ENCODE measurements around the gene CYB5RL. TPM values are rescaled to one million over a fixed set of nuclear protein-coding genes. Genes with fewer than 3 reads are reported as not detected.
A peak's percentile ranks its signal among the peaks of the same experiment; 100 is the strongest.

CYB5RL gene
- total and polyA plus RNA-seq, 7 donors = 0.89 to 6.4 (median 3.2) TPM

DNA sequence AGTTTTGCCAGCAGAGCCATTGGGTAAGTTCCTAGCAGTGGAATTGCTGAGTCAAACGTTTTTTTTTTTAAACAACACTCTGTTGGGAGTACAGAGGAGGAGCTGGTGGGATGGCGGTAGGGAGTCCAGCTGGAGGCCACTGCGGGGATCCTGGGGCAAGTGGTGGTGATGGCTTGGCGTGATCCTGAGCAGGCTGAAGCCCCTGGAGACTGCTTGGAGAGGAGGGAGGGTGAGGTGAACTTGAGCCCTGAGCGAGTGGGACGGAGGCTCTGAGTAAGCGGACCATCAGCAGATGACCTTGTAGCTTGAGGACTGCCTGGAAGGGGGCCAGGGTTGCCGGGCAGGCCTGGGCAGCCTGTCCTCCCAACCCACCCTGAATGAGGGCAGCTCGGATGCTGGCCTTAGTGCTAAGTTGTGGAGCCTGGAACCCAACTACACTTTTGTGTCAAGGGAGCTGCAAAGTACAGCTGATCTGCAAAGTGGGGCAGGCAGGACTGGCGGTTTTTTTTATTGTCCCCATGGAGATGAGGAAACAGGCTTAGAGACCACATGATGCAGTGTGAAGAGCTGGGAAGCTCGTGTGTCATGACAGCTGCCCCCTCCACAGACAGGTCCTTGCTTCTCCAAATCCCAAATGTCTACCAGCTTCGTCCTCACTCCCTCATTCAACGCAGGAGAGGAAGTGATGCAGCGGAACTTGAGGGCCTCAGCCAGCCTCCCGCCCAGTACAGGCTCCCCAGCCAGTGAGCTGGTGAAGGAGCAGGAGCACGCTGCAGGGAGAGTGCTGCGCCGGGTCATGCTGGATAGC is 20.4 kb upstream of the CYB5RL start:
- Histone ChIP-seq H3K4me1 (peaks cover 20% of the 10 kb centered on the region), H3K36me3 (ENCODE audit: insufficient read depth in 1 of 2, low read depth in 1 of 2) (peaks cover 0 to 43% of the 10 kb centered on the region in 2 donors), H3K27me3 (ENCODE audit: insufficient read depth in 3 of 3, low read length in 2 of 3) (no peaks in the 10 kb centered on the region)

DNA sequence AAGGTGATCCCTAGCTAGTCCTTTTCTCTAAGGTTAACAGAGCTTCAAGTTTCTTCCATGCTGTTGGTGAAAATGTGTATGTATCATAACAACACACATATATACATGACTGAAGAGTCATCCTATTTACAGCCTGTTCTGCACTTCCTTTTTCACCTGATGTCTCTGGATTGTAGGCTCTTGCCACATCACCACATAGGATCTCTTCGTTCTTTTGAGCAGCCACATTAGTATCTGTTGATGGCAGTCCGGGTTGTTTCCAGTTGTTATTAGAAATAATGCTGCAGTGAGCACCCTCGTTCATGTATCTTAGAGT is 19.8 kb upstream of the CYB5RL start:
- intact Hi-C loops (cut with DNase I) = loop anchor here in 1 of 2 donors (5.0 kb wide), 2 partner anchors 48 to 97 kb away; no protein-coding TSS in a partner anchor
- no peak for ATAC-seq
- no peaks in the 10 kb centered on the region for H3K27me3 ChIP-seq (ENCODE audit: insufficient read depth in 3 of 3, low read length in 2 of 3)
- DNase-seq = no peak
- H3K4me3 ChIP-seq = no peak overlapping the region
- H3K36me3 ChIP-seq (ENCODE audit: insufficient read depth in 1 of 2, low read depth in 1 of 2) = peaks cover 4 to 45% of the 10 kb centered on the region in 2 donors
- 25 to 35% (median 29%) methylated on average over 3 of the region's 3 CpGs for WGBS, 3 donors
- no peaks in the 10 kb centered on the region for H3K9me3 ChIP-seq
- peak overlapping the region; percentile 67 for H3K27ac ChIP-seq
- peaks cover 20% of the 10 kb centered on the region for H3K4me1 ChIP-seq
- TF ChIP-seq, protein P1, sequence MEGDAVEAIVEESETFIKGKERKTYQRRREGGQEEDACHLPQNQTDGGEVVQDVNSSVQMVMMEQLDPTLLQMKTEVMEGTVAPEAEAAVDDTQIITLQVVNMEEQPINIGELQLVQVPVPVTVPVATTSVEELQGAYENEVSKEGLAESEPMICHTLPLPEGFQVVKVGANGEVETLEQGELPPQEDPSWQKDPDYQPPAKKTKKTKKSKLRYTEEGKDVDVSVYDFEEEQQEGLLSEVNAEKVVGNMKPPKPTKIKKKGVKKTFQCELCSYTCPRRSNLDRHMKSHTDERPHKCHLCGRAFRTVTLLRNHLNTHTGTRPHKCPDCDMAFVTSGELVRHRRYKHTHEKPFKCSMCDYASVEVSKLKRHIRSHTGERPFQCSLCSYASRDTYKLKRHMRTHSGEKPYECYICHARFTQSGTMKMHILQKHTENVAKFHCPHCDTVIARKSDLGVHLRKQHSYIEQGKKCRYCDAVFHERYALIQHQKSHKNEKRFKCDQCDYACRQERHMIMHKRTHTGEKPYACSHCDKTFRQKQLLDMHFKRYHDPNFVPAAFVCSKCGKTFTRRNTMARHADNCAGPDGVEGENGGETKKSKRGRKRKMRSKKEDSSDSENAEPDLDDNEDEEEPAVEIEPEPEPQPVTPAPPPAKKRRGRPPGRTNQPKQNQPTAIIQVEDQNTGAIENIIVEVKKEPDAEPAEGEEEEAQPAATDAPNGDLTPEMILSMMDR (IDR thresholded peaks at IDR 0.05) = no peak

More for the DNA sequence above, 20.4 kb upstream of the CYB5RL start:
- DNase-seq (peak; percentile 79 to 85), ATAC-seq (peak; percentile 82 to 89 (median 86))
- intact Hi-C loops (cut with DNase I) = loop anchor here in 1 of 2 donors (5.0 kb wide), 1 partner anchor 98 kb away; no protein-coding TSS in a partner anchor
- TF ChIP-seq, protein P1 (IDR thresholded peaks at IDR 0.05) = no peak
- 15 to 25% (median 21%) methylated on average over 18 of the region's 18 CpGs for WGBS, 3 donors
- Histone ChIP-seq H3K9me3 (no peaks in the 10 kb centered on the region), H3K27ac (peak overlapping the region; percentile 67), H3K4me3 (no peak overlapping the region)

DNA sequence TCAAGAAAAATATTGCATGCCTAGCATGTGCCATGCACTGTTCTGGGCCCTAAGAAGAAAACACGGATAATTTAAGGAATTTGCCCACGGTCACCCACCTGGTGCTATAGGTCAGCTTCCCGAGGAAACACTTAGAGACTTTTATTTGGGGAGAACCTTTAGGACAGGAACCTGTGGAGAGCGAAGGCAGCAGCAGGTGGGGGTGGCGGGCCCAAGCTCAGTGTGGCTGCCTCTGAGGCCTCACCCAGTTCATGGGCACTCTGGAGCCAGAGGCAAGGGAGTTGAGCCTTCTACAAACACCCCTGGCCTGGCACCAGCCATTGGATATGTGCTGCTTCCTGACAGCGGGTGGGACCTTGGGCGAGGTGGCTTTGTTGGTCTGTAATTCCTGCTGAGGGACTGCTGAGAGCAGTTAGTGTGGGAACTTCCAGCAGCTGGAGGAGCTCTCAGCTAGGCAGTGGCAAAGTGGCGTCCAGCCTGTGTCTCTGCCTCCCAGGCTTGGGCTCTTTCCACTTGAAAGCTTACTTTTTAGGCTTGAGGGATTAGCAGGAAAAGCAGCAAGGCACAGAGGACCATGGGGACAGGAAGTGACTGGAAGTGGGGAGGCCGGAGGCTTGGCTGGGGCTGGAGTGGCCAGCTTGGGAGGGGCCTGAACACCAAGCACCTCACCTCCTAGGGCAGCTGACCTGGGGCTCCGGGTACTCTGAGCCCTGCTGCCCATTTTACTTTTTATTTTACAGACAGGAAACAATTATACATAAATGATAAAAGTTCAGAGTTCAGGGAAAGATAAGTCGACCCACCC is 19.3 kb upstream of the CYB5RL start:
- DNase-seq = no peak
- no peaks in the 10 kb centered on the region for H3K27me3 ChIP-seq (ENCODE audit: insufficient read depth in 3 of 3, low read length in 2 of 3)
- TF ChIP-seq, protein P1 (IDR thresholded peaks at IDR 0.05) = no peak
- H3K27ac ChIP-seq = peak overlapping the region; percentile 67
- H3K4me1 ChIP-seq = peaks cover 20% of the 10 kb centered on the region
- no peak for ATAC-seq
- intact Hi-C loops (cut with DNase I) = loop anchor here in 1 of 2 donors (5.0 kb wide), 1 partner anchor 48 kb away; no protein-coding TSS in a partner anchor
- 66 to 69% (median 69%) methylated on average over 11 of the region's 11 CpGs for WGBS, 3 donors
- no peaks in the 10 kb centered on the region for H3K9me3 ChIP-seq
- no peak overlapping the region for H3K4me3 ChIP-seq
- H3K36me3 ChIP-seq (ENCODE audit: insufficient read depth in 1 of 2, low read depth in 1 of 2) = peaks cover 4 to 50% of the 10 kb centered on the region in 2 donors

DNA sequence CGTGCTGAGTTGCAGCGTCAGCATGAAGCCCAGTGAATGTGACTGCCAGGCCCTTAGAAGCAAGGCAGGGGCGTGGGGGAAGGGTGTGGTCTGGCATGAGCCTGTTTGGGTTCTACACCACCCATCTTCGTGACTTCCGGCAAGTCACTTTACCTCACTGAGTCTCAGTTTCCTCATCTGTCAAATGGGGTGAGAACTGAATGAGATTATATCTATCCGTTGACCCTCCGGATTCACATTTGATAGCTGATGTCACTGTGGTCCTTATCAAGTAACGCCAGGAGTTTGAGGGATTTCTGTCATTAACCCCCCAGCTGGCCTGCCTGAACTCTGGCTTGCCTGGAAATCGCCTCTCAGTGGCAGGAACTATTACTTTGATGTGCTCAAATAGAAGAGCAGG is 15.7 kb upstream of the CYB5RL start:
- WGBS, 3 donors = 92 to 93% (median 92%) methylated on average over 9 of the region's 9 CpGs

More for the DNA sequence above, 15.7 kb upstream of the CYB5RL start:
- H3K4me3 ChIP-seq = no peak overlapping the region
- TF ChIP-seq, protein P1 (IDR thresholded peaks at IDR 0.05) = no peak
- ATAC-seq = no peak
- H3K36me3 ChIP-seq (ENCODE audit: insufficient read depth in 1 of 2, low read depth in 1 of 2) = peaks cover 9 to 86% of the 10 kb centered on the region in 2 donors
- H3K27me3 ChIP-seq (ENCODE audit: insufficient read depth in 3 of 3, low read length in 2 of 3) = no peaks in the 10 kb centered on the region
- intact Hi-C loops (cut with DNase I) = loop anchor here in 1 of 2 donors (5.0 kb wide), 1 partner anchor 52 kb away; no protein-coding TSS in a partner anchor
- H3K9me3 ChIP-seq = no peaks in the 10 kb centered on the region
- DNase-seq = no peak
- no peak overlapping the region for H3K27ac ChIP-seq
- peaks cover 16% of the 10 kb centered on the region for H3K4me1 ChIP-seq
